HepG2 (cell line): ENCODE measurements around the gene WDR73.

ENCODE experiments used
- KDM1A ChIP-seq: IDR thresholded peaks from 2 replicates; pipeline ENCODE4 v1.6.1; 2016; ENCODE audit warnings: missing compliant biosample characterization
- TF ChIP-seq, protein P1 (sequence below): sonication (generic); formaldehyde crosslinking; IDR thresholded peaks from 2 replicates; pipeline ENCODE4 v1.5.0; 2020; ENCODE audit warnings: mild to moderate bottlenecking, missing genetic modification reagents, moderate library complexity

DNA sequence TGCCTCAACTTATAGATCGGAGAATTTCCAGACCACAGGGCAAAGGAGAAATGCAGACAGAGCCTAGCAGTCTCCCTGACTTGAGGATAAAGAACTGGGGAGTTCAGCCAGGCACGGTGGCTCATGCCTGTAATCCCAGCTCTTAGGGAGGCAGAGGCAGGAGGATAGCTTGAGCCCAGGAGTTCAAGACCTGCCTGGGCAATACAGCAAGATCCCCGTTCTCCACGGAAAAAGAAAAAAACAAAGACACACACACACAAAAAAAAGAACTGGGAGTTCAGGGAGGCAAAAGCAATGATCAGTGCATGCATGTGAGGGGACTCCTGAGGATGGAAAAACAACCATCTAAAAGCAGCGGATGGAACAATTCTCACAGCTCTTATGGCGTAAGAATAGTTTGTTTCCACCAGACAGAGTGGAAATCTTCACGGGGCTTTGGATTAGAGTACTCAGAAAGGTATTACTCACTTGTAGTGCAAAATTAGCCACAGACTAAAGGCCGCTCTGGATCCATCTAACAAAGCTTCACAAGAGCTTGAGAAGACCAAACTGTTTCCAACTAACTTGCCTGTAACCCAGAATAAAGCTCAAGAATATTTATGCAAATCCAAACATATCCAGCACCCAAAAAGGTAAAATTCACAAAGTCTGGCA, 45.6 kb upstream of the WDR73 start:
- TF ChIP-seq KDM1A (CRISPR knock-in tag): no peak
- TF ChIP-seq, protein P1, sequence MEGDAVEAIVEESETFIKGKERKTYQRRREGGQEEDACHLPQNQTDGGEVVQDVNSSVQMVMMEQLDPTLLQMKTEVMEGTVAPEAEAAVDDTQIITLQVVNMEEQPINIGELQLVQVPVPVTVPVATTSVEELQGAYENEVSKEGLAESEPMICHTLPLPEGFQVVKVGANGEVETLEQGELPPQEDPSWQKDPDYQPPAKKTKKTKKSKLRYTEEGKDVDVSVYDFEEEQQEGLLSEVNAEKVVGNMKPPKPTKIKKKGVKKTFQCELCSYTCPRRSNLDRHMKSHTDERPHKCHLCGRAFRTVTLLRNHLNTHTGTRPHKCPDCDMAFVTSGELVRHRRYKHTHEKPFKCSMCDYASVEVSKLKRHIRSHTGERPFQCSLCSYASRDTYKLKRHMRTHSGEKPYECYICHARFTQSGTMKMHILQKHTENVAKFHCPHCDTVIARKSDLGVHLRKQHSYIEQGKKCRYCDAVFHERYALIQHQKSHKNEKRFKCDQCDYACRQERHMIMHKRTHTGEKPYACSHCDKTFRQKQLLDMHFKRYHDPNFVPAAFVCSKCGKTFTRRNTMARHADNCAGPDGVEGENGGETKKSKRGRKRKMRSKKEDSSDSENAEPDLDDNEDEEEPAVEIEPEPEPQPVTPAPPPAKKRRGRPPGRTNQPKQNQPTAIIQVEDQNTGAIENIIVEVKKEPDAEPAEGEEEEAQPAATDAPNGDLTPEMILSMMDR (CRISPR knock-in tag): no peak
